Astrocyte of the spinal cord (primary cell): ENCODE data around the gene DNAH7.

Source experiments
- DNase-seq: peaks from one replicate; pipeline ENCODE4 v3.0.0; 2011; ENCODE audit warnings: low read depth, low spot score
- H3K4me3 ChIP-seq: 2 replicates; pipeline ENCODE4 v1.5.1; 2011; ENCODE audit warnings: low read depth, mild to moderate bottlenecking, low read length, moderate library complexity
- CTCF ChIP-seq: IDR thresholded peaks from 2 replicates; pipeline ENCODE4 v1.5.1; 2012; ENCODE audit warnings: low read depth, mild to moderate bottlenecking, low read length, inconsistent platforms
- in situ Hi-C: cut with HindIII; loops from 2 replicates; pipeline ENCODE4 v1.10.0; 2017; ENCODE audit warnings: low sequenced_read_pairs

Gene DNAH7

GRCh38 chr2:195912079-195912478 is 156.6 kb downstream of the DNAH7 start:
- no peak for DNase-seq
- H3K4me3 ChIP-seq, result no peak overlapping the region
- no peak for TF ChIP-seq CTCF
- in situ Hi-C loops, result no loop called here

GRCh38 chr2:195910570-195910969 is 158.1 kb downstream of the DNAH7 start:
- in situ Hi-C loops, result no loop called here

GRCh38 chr2:195909926-195910325 is 158.7 kb downstream of the DNAH7 start:
- DNase-seq, result no peak
- H3K4me3 ChIP-seq, result no peak overlapping the region
- no peak for TF ChIP-seq CTCF
- in situ Hi-C loops, result no loop called here

More at GRCh38 chr2:195910570-195910969, 158.1 kb downstream of the DNAH7 start:
- no peak for DNase-seq
- TF ChIP-seq CTCF, result no peak
- H3K4me3 ChIP-seq, result no peak overlapping the region

- H3K4me3 ChIP-seq, result no peak overlapping the region
- DNase-seq, result no peak
- in situ Hi-C loops, result no loop called here
- TF ChIP-seq CTCF, result no peak
These were observed 161.2 kb downstream of the DNAH7 start for GRCh38 chr2:195907474-195907873.

- H3K4me3 ChIP-seq, result no peak overlapping the region
- DNase-seq, result peak; percentile 20
- TF ChIP-seq CTCF, result no peak
- in situ Hi-C loops, result no loop called here
These were observed 164.7 kb downstream of the DNAH7 start for GRCh38 chr2:195903956-195904355.

GRCh38 chr2:195902857-195903256 is 165.8 kb downstream of the DNAH7 start:
- no peak overlapping the region for H3K4me3 ChIP-seq
- no peak for TF ChIP-seq CTCF
- no peak for DNase-seq

GRCh38 chr2:195899226-195899625 is 169.4 kb downstream of the DNAH7 start:
- in situ Hi-C loops, result no loop called here
- peak; percentile 22 for DNase-seq
- H3K4me3 ChIP-seq, result no peak overlapping the region
- TF ChIP-seq CTCF, result no peak

More at GRCh38 chr2:195902857-195903256, 165.8 kb downstream of the DNAH7 start:
- in situ Hi-C loops, result no loop called here
